HPDE6-E6E7 (cell line): ENCODE measurements around the gene HGS.

ENCODE experiments used
- DNase-seq: peaks from one replicate; pipeline ENCODE4 v3.0.0; 2011; ENCODE audit warnings: missing footprints; ENCODE audit errors: extremely low spot score

HGS gene

GRCh38 chr17:81686614-81687013, 2.8 kb downstream of the HGS start:
- no peak for DNase-seq

GRCh38 chr17:81687770-81688541, 4.1 kb downstream of the HGS start:
- no peak for DNase-seq

GRCh38 chr17:81688616-81689015, 4.8 kb downstream of the HGS start:
- no peak for DNase-seq

GRCh38 chr17:81690066-81690465, 6.3 kb downstream of the HGS start:
- DNase-seq: no peak

- DNase-seq: no peak
Observed at GRCh38 chr17:81690549-81690948, 6.7 kb downstream of the HGS start.

- DNase-seq: no peak
Observed at GRCh38 chr17:81691196-81691595, 7.4 kb downstream of the HGS start.

GRCh38 chr17:81691608-81692007, 7.8 kb downstream of the HGS start:
- DNase-seq: no peak

- no peak for DNase-seq
Observed at GRCh38 chr17:81693509-81694210, 9.8 kb downstream of the HGS start.

- no peak for DNase-seq
Observed at GRCh38 chr17:81694810-81695209, 11.0 kb downstream of the HGS start.

GRCh38 chr17:81695211-81695610, 11.4 kb downstream of the HGS start:
- DNase-seq: no peak

GRCh38 chr17:81695801-81696200, 12.0 kb downstream of the HGS start:
- DNase-seq: no peak

- no peak for DNase-seq
Observed at GRCh38 chr17:81696218-81696941, 12.6 kb downstream of the HGS start.

- no peak for DNase-seq
Observed at GRCh38 chr17:81697261-81698044, 13.6 kb downstream of the HGS start.

GRCh38 chr17:81700353-81701287, 16.8 kb downstream of the HGS start:
- DNase-seq: no peak

- DNase-seq: no peak
Observed at GRCh38 chr17:81701288-81702071, 17.7 kb downstream of the HGS start.

GRCh38 chr17:81702934-81703746, 19.3 kb downstream of the HGS start, which contains the start of gene MRPL12:
TSS of gene MRPL12 (plus strand) at chr17:81703367. CDS start at chr17:81703502, 135 bp downstream.
- DNase-seq: peak; percentile 97

- DNase-seq: no peak
Observed at GRCh38 chr17:81703747-81704654, 20.2 kb downstream of the HGS start.
